H1 (cell line): ENCODE results near the gene MCFD2.

ENCODE experiments used
- CEBPB ChIP-seq: IDR thresholded peaks from 2 replicates; pipeline ENCODE4 v1.6.1; 2012; ENCODE audit warnings: low read depth, low read length
- CTCF ChIP-seq, 3 experiments: IDR thresholded peaks; 1 replicate in 2 of 3; 2 replicates in 1 of 3; pipeline versions ENCODE4 v1.5.1 to v1.6.1; 2011; ENCODE audit warnings: low read length in 3 of 3, mild to moderate bottlenecking in 3 of 3, inconsistent platforms in 2 of 3, low read depth in 1 of 3, moderate library complexity in 1 of 3; ENCODE audit not compliant: insufficient read depth in 1 of 3; ENCODE audit errors: control extremely low read depth in 1 of 3
- POLR2A ChIP-seq, 2 experiments: IDR thresholded peaks; 1 replicate in 1 of 2; 2 replicates in 1 of 2; pipeline ENCODE4 v1.6.1; 2011; ENCODE audit warnings: low read depth in 2 of 2, low read length in 2 of 2, mild to moderate bottlenecking in 2 of 2; ENCODE audit errors: control extremely low read depth in 1 of 2
- RFX5 ChIP-seq: IDR thresholded peaks from 2 replicates; pipeline ENCODE4 v1.6.1; 2011; ENCODE audit warnings: low read depth, low read length, improper control_type of control experiment, borderline replicate concordance
- SP1 ChIP-seq: IDR thresholded peaks from 2 replicates; pipeline ENCODE4 v1.6.1; 2011; ENCODE audit warnings: low read depth, low read length

GRCh38 chr2:46924608-46925007 lies 9.0 kb upstream of the MCFD2 start:
- TF ChIP-seq RFX5 (no peak), POLR2A (IDR thresholded peaks at IDR 0.05; ENCODE audit: control extremely low read depth in 1 of 2, low read depth in 2 of 2, low read length in 2 of 2) (no peak), CTCF (IDR thresholded peaks at IDR 0.05; ENCODE audit: control extremely low read depth in 1 of 3, insufficient read depth in 1 of 3, low read depth in 1 of 3, low read length in 3 of 3) (no peak), SP1 (no peak), CEBPB (no peak)
